Activated gamma-delta T cell treated with anti-CD3 and anti-CD28 coated beads, Interleukin-2, amount 50 U/mL, for 16 hours (primary cell): Measurements from ENCODE around the gene GSTM5.
"Not testable (repeated sequence)": the region's sequence is repeated elsewhere in the genome, so short reads cannot be mapped to it uniquely, and the experiment has no call there.

ENCODE experiments used
- DNase-seq: peaks from one replicate; pipeline ENCODE4 v3.0.0-alpha.2; 2020; ENCODE audit warnings: low read depth

GSTM5 gene

DNA sequence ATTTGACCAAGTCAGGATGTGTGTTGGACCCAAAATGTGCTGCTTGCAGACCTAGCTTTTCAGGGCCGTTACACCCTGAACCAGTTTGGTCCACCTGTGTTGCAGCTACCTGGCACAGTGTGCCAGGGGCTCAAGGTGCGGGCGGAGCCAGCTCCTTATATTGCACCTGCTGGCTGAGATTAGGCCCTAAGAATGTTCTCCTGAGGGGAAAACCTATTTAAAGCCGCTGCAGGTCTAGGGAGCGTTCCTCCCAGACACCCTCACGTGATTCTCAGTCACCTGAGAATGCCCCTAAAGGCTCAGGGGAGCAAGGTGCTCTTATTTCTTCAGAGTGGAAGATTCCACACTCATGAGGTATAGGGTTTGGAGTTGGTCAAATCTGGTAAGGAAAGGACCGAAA, 16.8 kb downstream of the GSTM5 start:
- no peak for DNase-seq

- no peak for DNase-seq
Measured at GRCh38 chr1:109730666-109731065, 18.6 kb downstream of the GSTM5 start.

DNA sequence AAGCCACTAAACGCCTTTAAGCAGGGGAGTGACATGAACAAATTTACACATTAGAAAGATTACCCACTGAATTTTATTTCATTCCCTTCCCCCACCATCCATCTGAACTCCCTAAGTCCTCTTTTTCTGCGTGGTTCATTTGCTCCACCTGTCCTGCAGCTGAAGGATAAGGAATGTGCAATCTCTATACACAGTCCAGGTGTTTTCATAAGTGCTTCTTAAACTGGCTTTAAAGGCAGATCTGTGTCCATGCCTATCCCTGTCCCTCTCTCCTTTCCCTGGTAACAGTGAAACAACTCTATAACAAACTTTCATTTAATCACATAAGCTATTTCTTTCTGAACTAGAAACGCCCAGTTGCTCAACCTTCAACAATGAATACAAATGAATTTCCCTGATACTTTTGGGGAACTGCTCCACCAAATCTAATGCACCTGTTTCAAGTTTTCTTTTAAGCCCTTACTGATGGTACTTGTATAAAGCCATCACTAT, 20.4 kb downstream of the GSTM5 start:
- no peak for DNase-seq

DNA sequence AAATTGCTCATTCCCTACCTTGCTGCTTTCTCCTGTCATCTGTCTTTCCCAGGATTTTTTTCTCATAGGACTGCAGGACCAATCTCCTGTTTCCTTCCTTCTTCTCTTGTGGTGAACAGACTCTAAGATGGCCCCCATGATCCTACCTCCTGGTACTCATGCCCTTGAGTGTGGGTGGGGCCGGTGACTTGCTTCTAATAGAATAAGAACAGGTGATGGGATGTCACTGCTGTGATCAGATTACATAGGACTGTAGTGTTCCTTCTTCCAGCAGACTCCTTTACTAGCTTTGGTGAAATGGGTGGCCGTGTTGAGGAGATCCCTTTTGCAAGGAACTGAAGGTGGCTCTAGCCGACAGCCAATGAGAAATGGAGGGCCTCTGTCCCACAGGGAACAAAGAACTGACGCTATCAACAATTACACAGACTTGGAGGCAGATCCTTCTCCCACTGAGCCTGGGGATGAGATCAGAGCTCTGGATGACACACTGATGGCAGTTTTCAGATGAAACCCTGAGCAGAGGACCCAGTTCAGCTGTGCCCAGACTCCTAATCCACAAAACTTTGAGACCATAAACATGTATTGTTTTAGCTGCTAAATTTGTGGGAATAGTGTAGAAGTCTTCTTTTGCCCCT, 21.3 kb downstream of the GSTM5 start:
- no peak for DNase-seq

DNA sequence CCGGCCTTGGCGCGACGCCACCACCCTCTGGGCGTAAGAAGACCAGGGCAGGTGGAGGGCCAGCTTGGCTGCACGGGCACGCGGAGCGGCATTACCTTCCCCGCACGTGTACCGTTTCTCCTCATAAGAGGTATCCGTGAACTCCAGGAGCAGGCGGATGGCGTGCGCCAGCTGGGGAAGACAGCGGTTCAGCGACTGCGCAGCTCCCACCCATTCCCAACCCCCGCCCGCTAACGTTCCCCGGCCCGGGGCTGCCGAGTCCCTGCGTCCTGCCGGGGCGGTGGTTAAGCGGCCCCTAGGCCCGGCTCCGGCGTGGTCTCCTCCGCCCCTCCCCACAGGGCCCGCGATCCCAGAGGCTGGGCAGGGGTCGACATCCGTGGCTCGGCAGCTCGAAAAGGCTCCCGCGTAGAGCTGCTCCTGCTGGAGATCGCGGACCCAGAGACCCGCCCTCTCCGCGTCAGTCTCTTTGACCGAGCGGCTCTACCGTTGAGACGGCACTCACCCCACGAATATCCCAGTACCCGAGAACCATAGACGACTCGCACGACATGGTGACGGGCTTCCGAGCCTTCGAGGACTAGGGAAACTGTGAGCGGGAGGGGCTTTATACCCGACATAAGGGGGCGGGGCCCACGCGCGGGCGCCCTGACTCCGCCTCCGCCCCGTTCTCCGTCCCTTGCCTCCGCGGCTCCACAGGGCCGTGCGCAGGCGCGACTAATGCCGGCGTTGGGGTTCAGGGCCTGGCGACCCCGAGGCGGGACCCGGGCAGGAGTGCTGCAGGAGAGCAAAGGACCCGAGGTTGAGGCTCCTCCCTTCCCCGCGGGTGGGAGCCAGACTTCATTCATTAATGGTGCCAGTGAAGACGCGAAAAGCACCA, 27.9 kb downstream of the GSTM5 start:
- peak; percentile 66 for DNase-seq

GRCh38 chr1:109740615-109741373, 28.7 kb downstream of the GSTM5 start, which contains the start of gene GSTM3:
GSTM3 (minus strand) TSS chr1:109741038; CDS start chr1:109740287, 751 bp downstream.
- no peak for DNase-seq

GRCh38 chr1:109748311-109748710, 36.3 kb downstream of the GSTM5 start:
- not testable (repeated sequence) for DNase-seq

DNA sequence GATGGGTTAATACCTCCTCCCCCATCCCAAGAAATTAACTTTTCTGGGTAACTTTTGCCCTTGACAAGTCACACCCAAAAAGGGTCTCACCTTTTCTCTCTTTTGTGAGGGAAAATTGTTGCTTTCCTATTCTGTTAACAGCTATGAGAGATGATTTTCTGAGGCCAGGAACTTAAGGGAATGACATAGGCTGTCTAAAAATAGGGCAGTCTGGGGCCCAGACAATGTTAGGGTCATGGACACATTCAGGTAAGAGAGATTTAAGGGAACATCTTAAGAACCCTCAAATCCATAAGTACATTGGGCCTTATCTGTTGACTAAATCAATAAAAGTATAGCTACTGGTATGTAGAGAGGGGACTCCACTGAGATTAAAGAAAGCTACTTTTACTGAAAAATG, 37.2 kb downstream of the GSTM5 start:
- DNase-seq: no peak

- DNase-seq: no peak
Measured at GRCh38 chr1:109750241-109750882, 38.3 kb downstream of the GSTM5 start.

DNA sequence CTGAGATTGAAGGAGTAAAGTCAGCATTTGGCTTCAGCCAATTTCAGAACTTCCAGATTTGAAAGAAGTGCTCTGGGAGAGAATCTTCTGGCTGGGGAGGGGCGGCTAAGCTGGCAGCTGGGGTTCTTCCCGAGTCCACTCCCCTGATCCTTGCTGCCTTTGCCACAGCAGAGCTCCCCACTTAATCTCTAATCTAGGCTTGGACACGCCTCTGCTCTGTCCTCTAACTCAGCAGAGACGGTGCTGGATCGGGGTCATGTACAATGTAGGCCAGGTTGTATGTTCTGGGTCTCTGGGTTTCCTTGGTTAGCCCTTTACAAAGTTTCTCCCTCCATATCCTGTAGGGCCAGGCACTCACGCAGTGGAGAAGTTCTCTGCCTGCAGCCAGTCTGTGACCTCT, 38.9 kb downstream of the GSTM5 start:
- DNase-seq: no peak

DNA sequence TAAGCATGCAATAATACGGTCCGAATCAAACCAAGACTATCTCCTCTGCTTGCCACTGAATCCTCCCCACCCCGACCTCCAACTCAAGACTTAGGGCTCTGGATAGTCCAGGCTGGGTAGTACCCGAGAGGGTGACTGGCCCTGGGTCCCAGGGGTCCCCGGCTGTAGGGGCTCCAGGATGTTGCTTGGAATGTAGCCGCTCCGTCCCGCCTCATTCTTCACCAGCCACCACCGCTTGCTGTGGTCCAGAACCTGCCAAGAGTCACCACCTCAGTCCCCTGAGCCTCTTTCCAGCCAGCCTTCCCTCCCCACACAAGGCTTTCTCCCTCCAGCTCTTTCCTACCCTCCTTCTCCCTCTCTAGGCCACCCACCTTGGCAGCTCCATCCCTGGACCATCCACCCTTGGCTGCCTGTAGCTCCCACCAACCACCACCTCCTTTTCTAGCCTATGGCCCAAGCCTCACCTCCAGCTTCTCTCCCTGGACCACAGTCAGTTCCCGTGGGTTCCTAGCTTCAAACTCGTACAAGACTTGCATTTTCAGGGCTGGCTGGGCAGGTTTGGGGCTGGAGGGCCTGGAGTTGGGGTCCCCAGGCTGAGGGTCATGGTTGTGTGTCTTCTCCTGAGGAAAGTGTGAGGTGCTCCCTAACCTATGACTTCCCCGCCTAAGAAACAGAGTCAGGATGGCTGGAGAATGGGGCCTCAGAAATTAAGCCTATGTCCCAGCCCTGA, 39.6 kb downstream of the GSTM5 start:
- DNase-seq: no peak

GRCh38 chr1:109754738-109755137, 42.7 kb downstream of the GSTM5 start:
- no peak for DNase-seq

- DNase-seq: not testable (repeated sequence)
Measured at GRCh38 chr1:109756325-109756724, 44.3 kb downstream of the GSTM5 start.

GRCh38 chr1:109756848-109757521, 44.9 kb downstream of the GSTM5 start:
- DNase-seq: no peak

DNA sequence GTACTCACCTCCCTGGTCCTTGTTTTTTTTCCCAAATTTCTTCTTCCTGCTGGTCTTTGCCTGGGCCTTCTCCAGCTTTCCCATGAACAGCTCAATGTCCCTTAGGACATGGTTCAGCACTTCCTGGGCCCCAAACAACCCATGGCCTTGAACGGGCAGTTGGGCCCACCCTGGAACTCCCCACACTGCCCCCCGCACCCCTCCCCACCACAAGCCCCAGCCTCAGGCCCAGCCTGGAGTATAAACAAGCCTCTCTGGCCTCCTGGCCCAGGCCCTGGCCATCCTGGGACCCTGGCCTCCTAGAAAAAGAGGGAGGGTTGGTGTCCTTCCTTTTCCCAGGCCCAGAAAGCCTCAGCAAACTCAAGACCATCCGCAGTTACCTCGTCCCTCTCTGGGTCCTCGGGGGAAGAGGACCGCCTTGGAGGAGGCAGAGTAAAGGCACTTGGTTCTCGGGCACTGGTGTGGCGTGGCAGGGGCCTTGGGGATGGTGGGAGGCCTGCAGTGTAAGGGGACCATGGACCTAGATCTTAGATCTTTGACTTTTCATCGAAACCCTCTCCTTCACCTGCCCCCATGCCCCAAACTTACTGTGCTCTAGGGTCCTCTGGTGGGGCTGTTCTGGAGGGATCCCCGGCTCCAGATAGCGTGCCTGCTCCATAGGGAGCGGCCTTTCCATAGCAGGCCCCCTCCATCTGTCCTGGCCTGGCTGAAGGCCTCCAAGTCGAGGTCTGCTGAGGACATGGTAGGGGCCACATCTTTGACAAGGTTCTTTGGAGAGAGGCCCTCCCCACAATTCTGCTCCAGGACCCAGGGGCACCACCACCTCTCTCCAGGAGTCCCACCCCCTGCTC, 46.1 kb downstream of the GSTM5 start:
- no peak for DNase-seq

DNA sequence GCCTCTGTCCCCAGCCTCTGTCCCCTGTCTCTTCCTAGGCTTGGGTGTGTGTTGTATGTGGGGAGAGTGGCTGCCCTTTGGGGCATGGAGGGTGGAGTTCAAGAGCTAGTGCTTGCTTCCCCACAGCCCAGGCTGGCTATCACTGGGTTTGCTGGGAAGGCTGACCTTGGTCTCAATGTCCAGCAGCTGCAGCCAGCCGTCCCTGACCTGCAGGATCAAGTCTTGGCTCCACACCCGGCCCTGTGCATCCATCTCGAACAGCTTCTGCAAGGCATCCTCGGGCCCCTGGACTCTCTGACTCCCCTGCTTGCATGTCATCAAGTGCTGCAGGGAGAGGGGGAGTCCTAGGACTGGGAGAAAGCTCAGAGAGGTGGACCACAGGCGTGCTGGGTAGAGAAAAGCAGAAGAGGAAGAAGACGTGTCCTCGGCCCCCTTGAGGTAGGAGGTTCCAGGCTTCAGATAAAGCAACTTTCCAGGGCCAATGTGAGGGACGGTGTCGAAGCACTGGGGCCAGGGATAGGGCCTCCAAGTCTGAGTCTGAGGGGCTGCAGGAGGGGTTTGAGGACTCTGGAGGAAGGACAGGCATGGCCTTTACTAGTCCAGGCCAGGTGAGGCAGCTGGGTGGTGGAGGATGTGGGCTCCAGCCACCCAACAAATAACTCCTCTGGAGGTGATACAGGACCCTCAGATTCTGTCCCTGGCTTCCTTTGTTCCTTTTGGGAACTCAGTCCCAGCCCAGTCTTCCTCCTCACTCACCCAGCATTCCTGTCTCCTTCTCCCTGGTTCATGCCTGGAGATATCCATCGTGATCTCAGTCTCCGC, 47.7 kb downstream of the GSTM5 start:
- DNase-seq: no peak

GRCh38 chr1:109760581-109761226, 48.7 kb downstream of the GSTM5 start:
- no peak for DNase-seq
